SK-N-SH treated with all-trans-retinoic acid at 6 μM for 48 hours (cell line): ENCODE measurements around the gene MXRA7.
"Not testable (repeated sequence)": the region's sequence is repeated elsewhere in the genome, so short reads cannot be mapped to it uniquely, and the experiment has no call there.

Source experiments
- ATAC-seq: fragments of 200-7000 bp; cut with Tn5 transposase; 3 replicates; pipeline ENCODE4 v1.9.1; 2020; ENCODE audit warnings: mild to moderate bottlenecking, moderate library complexity
- ARNTL ChIP-seq: fragments of 450-650 bp; formaldehyde crosslinking; IDR thresholded peaks from 2 replicates; pipeline ENCODE4 v1.5.0; 2020; ENCODE audit warnings: low read depth, mild to moderate bottlenecking, moderate library complexity, borderline replicate concordance
- CREB5 ChIP-seq: fragments of 250-450 bp; sonication (Bioruptor Pico); IDR thresholded peaks from 2 replicates; pipeline ENCODE4 v1.5.1; 2020; ENCODE audit warnings: low read depth, mild to moderate bottlenecking, moderate library complexity
- CSDC2 ChIP-seq: fragments of 250-450 bp; sonication (Bioruptor Pico); IDR thresholded peaks from 2 replicates; pipeline ENCODE4 v1.5.0; 2020; ENCODE audit warnings: mild to moderate bottlenecking, moderate library complexity
- CSRNP3 ChIP-seq: fragments of 250-450 bp; sonication (Bioruptor Pico); IDR thresholded peaks from 2 replicates; pipeline ENCODE4 v1.5.1; 2021; ENCODE audit warnings: mild to moderate bottlenecking, moderate library complexity
- ESRRG ChIP-seq: fragments of 250-450 bp; sonication (Bioruptor Pico); IDR thresholded peaks from 2 replicates; pipeline ENCODE4 v1.6.1; 2021; ENCODE audit warnings: mild to moderate bottlenecking
- GLIS3 ChIP-seq: fragments of 250-450 bp; sonication (Bioruptor Pico); IDR thresholded peaks from 2 replicates; pipeline ENCODE4 v1.5.0; 2020; ENCODE audit warnings: mild to moderate bottlenecking, moderate library complexity
- ISL1 ChIP-seq: fragments of 250-450 bp; sonication (Bioruptor Pico); IDR thresholded peaks from 2 replicates; pipeline ENCODE4 v2.1.2; 2022; ENCODE audit warnings: mild to moderate bottlenecking, moderate library complexity
- OSR1 ChIP-seq: fragments of 250-450 bp; sonication (Bioruptor Pico); IDR thresholded peaks from 2 replicates; pipeline ENCODE4 v1.8.0; 2022; ENCODE audit warnings: moderate library complexity, mild to moderate bottlenecking, inconsistent platforms
- PATZ1 ChIP-seq: fragments of 250-450 bp; sonication (Bioruptor Pico); IDR thresholded peaks from 2 replicates; pipeline ENCODE4 v1.8.0; 2020; ENCODE audit warnings: mild to moderate bottlenecking, moderate library complexity, borderline replicate concordance
- POU6F1 ChIP-seq: fragments of 250-450 bp; sonication (Bioruptor Pico); IDR thresholded peaks from 2 replicates; pipeline ENCODE4 v1.8.0; 2021; ENCODE audit warnings: low read depth, mild to moderate bottlenecking, moderate library complexity, borderline replicate concordance
- PPARA ChIP-seq: fragments of 250-450 bp; sonication (Bioruptor Pico); IDR thresholded peaks from 2 replicates; pipeline ENCODE4 v1.5.0; 2020; ENCODE audit warnings: mild to moderate bottlenecking, borderline replicate concordance
- RARB ChIP-seq: fragments of 250-450 bp; sonication (Bioruptor Pico); IDR thresholded peaks from 2 replicates; pipeline ENCODE4 v1.8.0; 2021; ENCODE audit warnings: mild to moderate bottlenecking, moderate library complexity
- SNAI2 ChIP-seq: fragments of 250-450 bp; sonication (Bioruptor Pico); IDR thresholded peaks from 2 replicates; pipeline ENCODE4 v1.5.0; 2020; ENCODE audit warnings: mild to moderate bottlenecking, moderate library complexity
- TCF4 ChIP-seq: fragments of 250-450 bp; sonication (Bioruptor Pico); IDR thresholded peaks from 2 replicates; pipeline ENCODE4 v1.8.0; 2021; ENCODE audit warnings: mild to moderate bottlenecking, moderate library complexity, borderline replicate concordance
- TOX ChIP-seq: fragments of 250-450 bp; sonication (Bioruptor Pico); IDR thresholded peaks from 2 replicates; pipeline ENCODE4 v1.8.0; 2021; ENCODE audit warnings: mild to moderate bottlenecking, moderate library complexity, borderline replicate concordance
- ZC3H10 ChIP-seq: fragments of 250-450 bp; sonication (Bioruptor Pico); IDR thresholded peaks from 2 replicates; pipeline ENCODE4 v1.5.1; 2021; ENCODE audit warnings: mild to moderate bottlenecking, moderate library complexity
- ZFP3 ChIP-seq: fragments of 250-450 bp; sonication (Bioruptor Pico); IDR thresholded peaks from 2 replicates; pipeline ENCODE4 v1.5.0; 2020; ENCODE audit warnings: mild to moderate bottlenecking, moderate library complexity
- ZFP30 ChIP-seq: fragments of 450-650 bp; formaldehyde crosslinking; IDR thresholded peaks from 2 replicates; pipeline ENCODE4 v1.5.0; 2022; ENCODE audit warnings: mild to moderate bottlenecking, moderate library complexity
- ZNF70 ChIP-seq: fragments of 450-650 bp; formaldehyde crosslinking; IDR thresholded peaks from 2 replicates; pipeline ENCODE4 v1.5.0; 2020; ENCODE audit warnings: mild to moderate bottlenecking, moderate library complexity
- ZNF8 ChIP-seq: fragments of 450-650 bp; formaldehyde crosslinking; IDR thresholded peaks from 2 replicates; pipeline ENCODE4 v1.5.0; 2020; ENCODE audit warnings: mild to moderate bottlenecking, moderate library complexity

The MXRA7 gene

GRCh38 chr17:76641501-76641900 is 69.3 kb downstream of the MXRA7 start:
- ATAC-seq, result no peak
- TF ChIP-seq ZNF70 (CRISPR knock-in tag) (no peak), PPARA (no peak), CREB5 (no peak), PATZ1 (CRISPR knock-in tag) (no peak), ZC3H10 (CRISPR knock-in tag) (no peak), ZFP30 (CRISPR knock-in tag) (no peak), ESRRG (CRISPR knock-in tag) (no peak), ZFP3 (CRISPR knock-in tag) (no peak), CSDC2 (CRISPR knock-in tag) (no peak), RARB (CRISPR knock-in tag) (no peak), ZNF8 (CRISPR knock-in tag) (no peak), SNAI2 (CRISPR knock-in tag) (no peak), POU6F1 (CRISPR knock-in tag) (no peak), TCF4 (CRISPR knock-in tag) (no peak), ISL1 (CRISPR knock-in tag) (no peak)

GRCh38 chr17:76640550-76641380 is 70.0 kb downstream of the MXRA7 start:
- no peak for ATAC-seq
- TF ChIP-seq PATZ1 (CRISPR knock-in tag) (no peak), CREB5 (peak; percentile 28; the same call in 1 of the 2 replicates)
- TF ChIP-seq, all 23 proteins: peak for 1

- ATAC-seq, result no peak
- no peak for TF ChIP-seq RARB (CRISPR knock-in tag)
- no peak for TF ChIP-seq PPARA
- TF ChIP-seq OSR1 (CRISPR knock-in tag), result no peak
- TF ChIP-seq CSRNP3 (CRISPR knock-in tag), result no peak
- no peak for TF ChIP-seq GLIS3 (CRISPR knock-in tag)
- no peak for TF ChIP-seq PATZ1 (CRISPR knock-in tag)
- TF ChIP-seq ZC3H10 (CRISPR knock-in tag), result no peak
- no peak for TF ChIP-seq TOX
- TF ChIP-seq ARNTL (CRISPR knock-in tag), result no peak
These were observed 72.5 kb downstream of the MXRA7 start for GRCh38 chr17:76638263-76638662.

- not testable (repeated sequence) for ATAC-seq
These were observed 74.1 kb downstream of the MXRA7 start for GRCh38 chr17:76636486-76637206.
